NT2/D1 (cell line): ENCODE data around the gene PROM1.

ENCODE experiments used
- YY1 ChIP-seq: IDR thresholded peaks from 2 replicates; pipeline ENCODE4 v1.6.1; 2011; ENCODE audit not compliant: insufficient read length, insufficient read depth
- ZNF274 ChIP-seq: IDR thresholded peaks from 2 replicates; pipeline ENCODE4 v1.6.1; 2011; ENCODE audit warnings: mild to moderate bottlenecking, low read depth, low read length

- TF ChIP-seq ZNF274 (no peak), YY1 (no peak)
Observed at GRCh38 chr4:16065066-16065465, 18.8 kb downstream of the PROM1 start.
